Adrenal gland (tissue), 12 donors: ENCODE data around the gene PMEPA1. TPM values are rescaled to one million over a fixed set of nuclear protein-coding genes. Genes with fewer than 3 reads are reported as not detected.

Experiments used
- DNase-seq, 7 donors: peaks; one replicate each; pipeline ENCODE4 v3.0.0-alpha.2; 2019 to 2020
- H3K27ac ChIP-seq, 5 donors: fragments of 200-600 bp; sonication (generic) in 4 of 5; 1 replicate in 3 of 5; 2 replicates in 2 of 5; pipeline versions ENCODE4 v1.5.1 to v1.8.0; 2016 to 2020; ENCODE audit warnings: mild to moderate bottlenecking in 1 of 5
- H3K27me3 ChIP-seq: fragments of 200-600 bp; 2 replicates; pipeline ENCODE4 v1.8.0; 2021
- H3K36me3 ChIP-seq, 2 donors: fragments of 200-600 bp; replicated peaks in 1 of 2; 1 replicate in 1 of 2; 2 replicates in 1 of 2; pipeline versions ENCODE4 v1.5.1 to v1.8.0; 2018 to 2022
- H3K4me1 ChIP-seq, 2 donors: fragments of 200-600 bp; replicated peaks in 1 of 2; 1 replicate in 1 of 2; 2 replicates in 1 of 2; pipeline versions ENCODE4 v1.5.1 to v1.8.0; 2018 to 2021
- H3K4me3 ChIP-seq, 4 donors: fragments of 200-600 bp; sonication (generic) in 3 of 4; one replicate each; pipeline ENCODE4 v1.5.1; 2016 to 2018
- H3K9me3 ChIP-seq, 3 donors: fragments of 200-600 bp; sonication (generic) in 1 of 3; replicated peaks in 1 of 3; 1 replicate in 2 of 3; 2 replicates in 1 of 3; pipeline versions ENCODE4 v1.5.1 to v1.8.0; 2016 to 2021
- CTCF ChIP-seq, 6 experiments: fragments of 450-650 bp in 4 of 6; fragments of 200-600 bp in 2 of 6; sonication (generic) in 1 of 6; IDR thresholded peaks; 1 replicate in 5 of 6; 2 replicates in 1 of 6; pipeline versions ENCODE4 v1.5.1 to v1.8.0; 2016 to 2021; ENCODE audit warnings: antibody characterized with exemption in 6 of 6, mild to moderate bottlenecking in 2 of 6, moderate library complexity in 1 of 6
- POLR2A ChIP-seq, 2 donors: fragments of 450-650 bp; IDR thresholded peaks; one replicate each; pipeline ENCODE4 v1.6.1; 2017; ENCODE audit warnings: antibody characterized with exemption in 2 of 2, mild to moderate bottlenecking in 2 of 2, moderate library complexity in 1 of 2
- WGBS, 4 donors: extraction: QIAGEN DNeasy Blood & Tissue Kit in 2 of 4; methylation state at CpG; one replicate each; pipeline versions ENCODE4 v1.1.5 to v1.1.7; 2013 to 2017; 5-methylcytosine and 5-hydroxymethylcytosine counted together
- intact Hi-C, 2 donors: fragments of 100-400 bp; cut with DNase I; formaldehyde crosslinking; loops; one replicate each; pipeline versions ENCODE4 v1.14.1 to v1.15.0; 2022 to 2023
- polyA plus RNA-seq, 3 donors: library from polyadenylated mRNA; stranded (reverse); fragments of 200-250 nt in 2 of 3; fragments of 350-450 nt in 1 of 3; fragmentation: Illumina TruSeq in 1 of 3; extraction: RNeasy Lipid Tissue Mini Kit (QIAGEN cat#74804) in 1 of 3; gene quantifications; one replicate each; pipeline ENCODE4 v1.2.3, GENCODE V29; 2013 to 2014
- total RNA-seq, 9 donors: library from RNA; depleted of rRNA in 4 of 9; stranded (reverse); fragments of >200 nt in 4 of 9; fragments of 120-200 nt in 1 of 9; fragmentation: NEBNext Ultra II Directional in 1 of 9; extraction: Animal tissue kit (Norgen Biotek cat#: 25700) in 1 of 9; gene quantifications; one replicate each; pipeline versions ENCODE4 v1.1.0 to v1.2.4, GENCODE V29; 2013 to 2023
- donor health status: healthy with polysubstance abuse.
- donor health status: Bipolar disorder and iron deficiency.
- donor health status: DM: yes; HTN: yes; CAD: no.
- donor health status: DM: no; HTN: no; CAD: no.
- donor health status: DM: no; HTN: no; CAD: no.
- donor health status: DM: yes; HTN: yes; CAD: no.

Gene PMEPA1
- total and polyA plus RNA-seq, 12 donors: 1.2 to 36.0 (median 10.0) TPM

GRCh38 chr20:57717797-57718196 is 8.0 kb upstream of the PMEPA1 start:
- TF ChIP-seq CTCF (IDR thresholded peaks at IDR 0.05) (no peak), POLR2A (IDR thresholded peaks at IDR 0.05) (no peak)
- Histone ChIP-seq H3K9me3 (no peaks in the 10 kb centered on the region), H3K27me3 (no peaks in the 10 kb centered on the region), H3K36me3 (no peaks in the 10 kb centered on the region), H3K4me3 (no peak overlapping the region), H3K4me1 (peaks cover 0 to 5% of the 10 kb centered on the region in 2 donors), H3K27ac (no peak overlapping the region)
- intact Hi-C loops: no loop called here
- WGBS, 4 donors: 59 to 67% (median 62%) methylated on average over 7 to 11 of the region's 11 CpGs
- no peak for DNase-seq

GRCh38 chr20:57716901-57717300 is 7.1 kb upstream of the PMEPA1 start:
- H3K36me3 ChIP-seq: no peaks in the 10 kb centered on the region
- H3K27me3 ChIP-seq: no peaks in the 10 kb centered on the region
- H3K9me3 ChIP-seq: no peaks in the 10 kb centered on the region
- H3K4me1 ChIP-seq: peaks cover 0 to 5% of the 10 kb centered on the region in 2 donors
- TF ChIP-seq POLR2A (IDR thresholded peaks at IDR 0.05) (no peak), CTCF (IDR thresholded peaks at IDR 0.05) (no peak)
- 51 to 62% (median 60%) methylated on average over 2 to 3 of the region's 3 CpGs for WGBS, 4 donors
- no peak overlapping the region for H3K27ac ChIP-seq
- intact Hi-C loops: no loop called here
- no peak overlapping the region for H3K4me3 ChIP-seq
- DNase-seq: no peak

- Histone ChIP-seq H3K4me3 (no peak overlapping the region), H3K9me3 (no peaks in the 10 kb centered on the region), H3K36me3 (no peaks in the 10 kb centered on the region), H3K4me1 (peaks cover 0 to 6% of the 10 kb centered on the region in 2 donors), H3K27me3 (no peaks in the 10 kb centered on the region), H3K27ac (no peak overlapping the region)
- 52 to 72% (median 54%) methylated on average over 3 of the region's 3 CpGs for WGBS, 4 donors
- intact Hi-C loops: no loop called here
- no peak for DNase-seq
- TF ChIP-seq CTCF (IDR thresholded peaks at IDR 0.05): no peak
Measured at GRCh38 chr20:57716202-57716601, 6.4 kb upstream of the PMEPA1 start.

GRCh38 chr20:57715268-57715904 is 5.6 kb upstream of the PMEPA1 start:
- no peak overlapping the region for H3K4me3 ChIP-seq
- no peak for DNase-seq
- intact Hi-C loops: no loop called here
- no peaks in the 10 kb centered on the region for H3K9me3 ChIP-seq
- 83 to 85% (median 84%) methylated on average over 13 to 15 of the region's 15 CpGs for WGBS, 4 donors
- TF ChIP-seq POLR2A (IDR thresholded peaks at IDR 0.05) (no peak), CTCF (IDR thresholded peaks at IDR 0.05) (no peak)
- H3K36me3 ChIP-seq: no peaks in the 10 kb centered on the region
- H3K27ac ChIP-seq: no peak overlapping the region
- H3K27me3 ChIP-seq: no peaks in the 10 kb centered on the region
- peaks cover 0 to 14% of the 10 kb centered on the region in 2 donors for H3K4me1 ChIP-seq
